Hematopoietic multipotent progenitor cell (in vitro differentiated cells): ENCODE results near the gene RAB24. TPM values are rescaled to one million over a fixed set of nuclear protein-coding genes. Genes with fewer than 3 reads are reported as not detected.
"Not testable (repeated sequence)": the region's sequence is repeated elsewhere in the genome, so short reads cannot be mapped to it uniquely, and the experiment has no call there.

Experiments
- DNase-seq, 3 donors: peaks; one replicate each; pipeline ENCODE4 v3.0.0-alpha.2; 2011 to 2015; ENCODE audit warnings: low read depth in 2 of 3, low spot score in 2 of 3
- total RNA-seq: library from RNA; depleted of rRNA; stranded (reverse); fragments of >200 nt; gene quantifications from one replicate; pipeline ENCODE4 v1.2.3, GENCODE V29; 2012

Gene RAB24
- total RNA-seq, 1 donor: 32.6 TPM

DNA sequence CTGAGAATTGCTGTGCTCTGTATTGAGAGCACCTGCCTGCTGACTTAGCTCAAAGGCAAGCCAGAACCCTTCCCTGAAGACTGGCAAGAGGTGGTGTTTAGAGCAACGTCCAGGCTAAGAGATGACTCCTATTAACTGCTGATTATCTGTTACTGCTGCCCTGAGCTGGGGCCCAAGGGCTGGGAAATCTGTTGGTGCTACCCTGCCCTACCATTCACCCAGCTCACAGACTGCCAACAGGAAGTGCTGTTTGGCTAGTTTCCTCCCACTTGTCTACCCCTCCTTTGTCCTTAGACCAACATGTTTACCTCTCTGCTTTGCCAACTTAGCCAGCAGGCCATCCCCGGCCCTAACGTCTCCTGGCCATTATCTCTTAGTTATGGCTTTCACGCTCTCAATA is 6.9 kb downstream of the RAB24 start:
- DNase-seq: no peak

DNA sequence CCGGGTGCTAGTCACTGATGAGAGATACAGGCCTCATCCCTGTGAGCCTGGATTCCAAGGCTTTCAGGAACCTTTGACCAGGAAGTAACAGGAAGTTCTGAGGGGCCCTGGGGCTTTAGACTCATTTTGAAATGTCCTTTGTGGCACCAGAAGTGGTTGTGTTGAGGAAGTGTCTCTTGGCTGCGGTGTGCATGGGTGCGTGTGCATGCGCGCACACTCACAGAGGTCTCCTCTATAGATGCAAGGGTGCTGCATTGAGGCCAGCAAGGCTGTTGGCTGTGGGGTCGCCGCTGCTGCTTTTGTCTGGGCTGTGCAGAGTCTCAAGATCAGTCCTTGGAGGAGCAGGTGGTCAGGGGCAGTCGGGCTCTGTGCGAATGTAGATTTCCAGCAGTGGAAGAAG is 7.6 kb downstream of the RAB24 start:
- no peak for DNase-seq

GRCh38 chr5:177294632-177295031 is 8.9 kb downstream of the RAB24 start:
- no peak for DNase-seq

GRCh38 chr5:177293819-177294581 is 9.5 kb downstream of the RAB24 start:
- DNase-seq: no peak

DNA sequence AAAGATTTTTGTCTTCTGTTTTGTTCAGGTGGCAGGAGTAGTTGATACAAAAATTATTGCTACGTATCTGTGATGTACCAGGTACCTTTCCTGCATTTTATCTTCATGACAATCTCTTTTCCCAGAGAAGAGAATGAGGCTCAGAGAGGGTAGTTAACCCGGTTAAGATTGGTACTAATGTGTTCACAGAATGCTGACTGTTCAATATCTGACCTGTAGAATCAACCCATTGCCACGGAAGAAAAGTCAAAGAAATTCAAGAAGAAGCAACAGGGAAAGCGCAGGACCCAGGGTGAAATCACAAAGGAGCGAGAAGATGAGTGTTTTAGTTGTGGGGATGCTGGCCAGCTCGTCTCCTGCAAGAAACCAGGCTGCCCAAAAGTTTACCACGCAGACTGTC is 11.8 kb downstream of the RAB24 start:
- no peak for DNase-seq

- DNase-seq: no peak
Observed at GRCh38 chr5:177290816-177291596, 12.5 kb downstream of the RAB24 start.

DNA sequence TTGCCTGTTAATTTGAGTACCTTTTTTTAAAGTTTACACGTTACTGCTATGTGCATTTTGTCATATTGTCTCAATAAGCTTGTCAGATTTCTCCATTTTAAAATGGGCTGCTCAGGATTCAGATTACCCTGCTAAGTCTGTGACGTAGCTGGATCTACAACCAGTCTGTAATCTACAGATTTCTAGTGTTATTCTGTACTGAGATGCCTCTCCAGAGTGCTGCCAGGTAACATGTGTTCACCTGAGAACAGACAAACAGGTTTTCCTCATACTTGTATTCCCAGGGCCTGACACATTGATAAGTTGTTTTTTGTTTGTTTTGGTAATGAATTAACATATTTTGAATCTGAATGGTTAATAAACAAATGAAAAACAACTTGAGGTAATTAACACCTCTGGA is 15.3 kb downstream of the RAB24 start:
- DNase-seq: no peak

DNA sequence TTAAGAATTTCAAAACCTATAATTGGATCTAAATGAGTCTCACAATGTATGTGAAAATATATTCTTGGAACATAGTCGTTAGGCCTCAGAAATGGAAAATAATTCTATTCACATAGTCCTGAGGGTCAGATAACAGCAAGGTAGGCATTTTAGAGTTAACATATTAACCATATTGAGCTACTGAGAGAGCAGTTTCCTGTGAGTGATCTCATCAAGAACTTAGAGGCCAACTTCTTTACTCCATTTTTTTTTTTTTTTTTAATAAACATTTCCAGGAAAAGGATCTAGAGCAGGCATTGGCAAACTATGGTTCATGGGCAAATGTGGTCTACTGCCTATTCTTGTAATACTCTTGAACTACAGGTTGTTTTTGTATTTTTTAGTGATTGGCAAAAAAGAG is 26.6 kb downstream of the RAB24 start:
- no peak for DNase-seq

- no peak for DNase-seq
Observed at GRCh38 chr5:177275883-177276282, 27.6 kb downstream of the RAB24 start.

DNA sequence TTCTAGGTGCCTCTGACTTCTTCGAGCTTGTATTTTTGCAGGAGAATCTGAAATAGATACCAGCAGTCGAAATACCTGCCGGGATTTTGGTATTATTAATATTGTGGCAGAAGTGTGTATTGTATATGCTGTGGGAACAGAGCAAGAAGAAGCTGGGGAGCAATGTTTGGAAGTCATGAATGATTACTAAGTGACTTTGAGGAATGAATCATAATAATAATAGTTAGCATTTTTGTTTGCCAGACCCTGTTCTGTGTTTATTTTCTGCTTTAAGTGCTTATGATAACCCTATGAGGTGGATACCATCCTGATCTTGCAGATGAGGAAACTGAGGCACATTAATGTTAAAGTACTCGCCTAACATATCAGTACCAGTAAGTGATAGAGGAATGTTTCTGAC is 32.4 kb downstream of the RAB24 start:
- DNase-seq: no peak

DNA sequence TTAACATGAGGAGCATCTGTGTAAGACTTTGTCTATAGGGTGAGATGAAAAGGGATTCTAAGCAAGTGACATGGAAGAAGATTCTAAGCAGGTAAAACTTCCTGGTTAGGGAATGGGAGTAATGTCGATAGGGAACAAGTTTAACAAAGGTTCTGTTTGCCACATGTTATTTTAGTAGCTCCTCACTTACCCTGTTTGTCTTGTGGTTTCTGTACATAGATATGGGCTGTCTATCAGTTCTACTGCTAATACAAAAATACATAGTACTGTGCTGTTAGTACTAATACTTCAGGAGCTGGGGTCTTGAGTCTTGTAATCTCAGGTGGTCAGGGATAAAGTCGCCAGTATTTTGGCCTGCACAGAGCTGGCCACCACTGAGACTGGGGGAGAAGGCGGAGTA is 32.9 kb downstream of the RAB24 start:
- DNase-seq: no peak

GRCh38 chr5:177269976-177270375 is 33.5 kb downstream of the RAB24 start:
- no peak for DNase-seq

DNA sequence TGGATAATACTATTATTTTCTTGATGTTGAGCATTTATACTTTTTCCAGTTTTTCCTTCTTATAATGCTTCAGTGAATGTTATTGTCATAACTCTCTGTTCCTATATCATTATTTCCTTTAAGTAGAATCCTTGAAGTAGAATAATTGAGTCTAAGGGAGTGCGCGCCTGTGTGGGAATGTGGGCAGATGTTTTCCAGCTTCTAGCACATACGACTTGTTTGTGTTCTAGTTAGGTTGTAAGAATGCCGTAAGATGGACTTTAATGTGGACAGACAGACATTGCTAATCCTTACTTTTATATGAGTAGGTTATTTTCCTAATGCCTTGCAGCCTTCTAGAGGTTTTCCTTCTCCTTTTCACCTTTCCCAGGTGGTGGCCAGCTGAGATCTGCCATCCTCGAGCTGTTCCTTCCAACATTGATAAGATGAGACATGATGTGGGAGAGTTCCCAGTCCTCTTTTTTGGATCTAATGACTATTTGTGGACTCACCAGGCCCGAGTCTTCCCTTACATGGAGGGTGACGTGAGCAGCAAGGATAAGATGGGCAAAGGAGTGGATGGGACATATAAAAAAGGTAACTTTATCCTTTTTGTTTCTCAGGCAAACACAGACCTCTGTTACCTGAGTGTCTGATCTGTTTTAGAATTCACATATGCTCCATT is 34.2 kb downstream of the RAB24 start:
- DNase-seq: no peak

DNA sequence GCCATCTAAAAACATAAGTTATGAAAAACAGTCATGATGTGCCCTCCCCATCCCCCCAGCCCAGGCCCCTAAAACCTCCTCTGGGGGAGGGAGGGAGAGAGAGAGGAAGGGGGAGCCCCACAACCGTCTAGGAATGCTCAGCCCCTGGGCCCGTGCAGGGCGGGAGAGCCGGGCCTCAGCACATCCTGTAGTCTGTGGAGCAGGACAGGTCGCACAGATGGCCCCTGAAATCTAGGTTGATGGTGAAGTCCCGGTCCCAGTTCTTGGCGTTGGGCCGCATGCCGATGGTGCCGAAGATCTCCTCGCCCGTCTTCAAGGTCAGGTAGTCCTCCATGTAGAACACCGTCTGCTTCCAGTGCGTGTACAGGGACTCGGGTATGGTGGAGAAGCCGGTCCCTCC is 38.1 kb downstream of the RAB24 start:
- DNase-seq: no peak

- DNase-seq: no peak
Observed at GRCh38 chr5:177264178-177264577, 39.3 kb downstream of the RAB24 start.

DNA sequence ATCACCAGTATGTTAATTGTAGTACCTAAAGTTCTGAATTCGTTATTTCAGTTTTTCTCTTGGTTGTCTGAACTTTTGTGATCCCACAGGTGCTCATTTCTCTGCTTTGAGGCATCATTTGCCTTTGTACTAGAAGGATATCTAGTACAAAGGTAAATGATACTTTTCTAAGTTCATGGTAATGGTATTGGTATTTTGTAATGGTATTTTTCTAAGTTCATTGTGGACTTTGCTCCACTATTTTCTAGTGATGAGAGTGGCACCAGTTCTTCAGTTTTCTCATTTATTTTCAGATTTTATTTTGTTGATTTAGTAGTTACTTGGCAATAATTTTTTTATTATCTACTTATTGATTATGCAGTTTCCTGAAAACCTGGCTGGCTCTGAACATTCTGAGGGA is 42.0 kb downstream of the RAB24 start:
- no peak for DNase-seq

DNA sequence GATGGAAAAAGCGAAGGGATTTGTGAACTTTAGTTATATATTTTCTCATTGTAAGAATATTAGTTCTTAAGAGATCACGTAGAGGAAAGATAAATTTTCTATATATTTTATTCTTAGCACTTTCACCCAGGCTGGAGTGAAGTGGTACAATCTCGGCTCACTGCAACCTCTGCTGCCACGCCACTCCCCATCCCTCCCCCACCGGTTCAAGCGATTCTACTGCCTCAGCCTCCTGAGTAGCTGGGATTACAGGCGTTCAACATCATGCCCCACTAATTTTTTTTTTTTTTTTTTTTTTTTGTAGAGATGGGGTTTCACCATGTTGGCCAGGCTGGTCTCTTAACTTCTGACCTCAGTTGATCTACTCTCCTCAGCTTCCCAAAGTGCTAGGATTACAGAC is 42.6 kb downstream of the RAB24 start:
- no peak for DNase-seq

GRCh38 chr5:177258711-177259110 is 44.8 kb downstream of the RAB24 start:
- not testable (repeated sequence) for DNase-seq

- no peak for DNase-seq
Observed at GRCh38 chr5:177256296-177256695, 47.2 kb downstream of the RAB24 start.

DNA sequence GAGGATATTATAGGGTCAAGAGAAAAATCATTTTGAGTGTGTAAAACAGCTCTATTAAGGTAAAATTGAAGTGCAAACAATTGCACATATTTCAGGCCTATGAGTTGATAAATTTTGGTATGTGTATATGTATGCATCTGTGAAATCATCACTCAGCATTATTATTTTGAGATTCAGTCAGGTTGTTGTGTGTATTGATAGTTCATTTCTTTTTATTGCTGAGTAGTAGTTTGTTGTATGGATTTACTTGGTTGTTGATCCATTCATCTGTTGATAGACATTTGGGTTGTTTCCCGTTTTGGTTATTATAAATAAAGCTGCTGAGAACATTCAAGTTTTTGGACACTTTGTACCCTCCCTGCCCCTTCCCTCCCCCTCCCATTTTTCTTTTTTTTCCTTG is 50.3 kb downstream of the RAB24 start:
- no peak for DNase-seq
